ENCODE measurements around the gene USP38. TPM values are rescaled to one million over a fixed set of nuclear protein-coding genes. Genes with fewer than 3 reads are reported as not detected.
"Not testable (repeated sequence)": the region's sequence is repeated elsewhere in the genome, so short reads cannot be mapped to it uniquely, and the experiment has no call there.

The USP38 gene
- total RNA-seq, 2 donors from 2014 or later, result 28.5 to 31.2 TPM

GRCh38 chr4:143256456-143256855 is 71.7 kb downstream of the USP38 start:
- Mint-ChIP-seq H3K4me3 (no peak overlapping the region), H3K9me3 (no peaks in the 10 kb centered on the region), H3K4me1 (ENCODE audit: low read depth) (no peaks in the 10 kb centered on the region), H3K27me3 (ENCODE audit: low read depth) (peaks cover 8% of the 10 kb centered on the region), H3K36me3 (ENCODE audit: insufficient read depth in 2 of 2) (no peaks in the 10 kb centered on the region), H3K27ac (no peak overlapping the region)
- no peak for DNase-seq
- ATAC-seq (replicated peaks in 1 of 2), result no peak

GRCh38 chr4:143257356-143257755 is 72.6 kb downstream of the USP38 start:
- H3K4me1 Mint-ChIP-seq (ENCODE audit: low read depth), result no peaks in the 10 kb centered on the region
- no peak for DNase-seq
- H3K27me3 Mint-ChIP-seq (ENCODE audit: low read depth), result peaks cover 8% of the 10 kb centered on the region
- no peak for ATAC-seq (replicated peaks in 1 of 2)
- H3K4me3 Mint-ChIP-seq, result no peak overlapping the region
- H3K36me3 Mint-ChIP-seq (ENCODE audit: insufficient read depth in 2 of 2), result no peaks in the 10 kb centered on the region
- H3K9me3 Mint-ChIP-seq, result no peaks in the 10 kb centered on the region
- H3K27ac Mint-ChIP-seq, result no peak overlapping the region

GRCh38 chr4:143260750-143261149 is 76.0 kb downstream of the USP38 start:
- H3K36me3 Mint-ChIP-seq (ENCODE audit: insufficient read depth in 2 of 2), result peaks cover 0 to 1% of the 10 kb centered on the region in 2 donors
- no peak overlapping the region for H3K27ac Mint-ChIP-seq

GRCh38 chr4:143262838-143263237 is 78.1 kb downstream of the USP38 start:
- H3K9me3 Mint-ChIP-seq, result peaks cover 6 to 10% of the 10 kb centered on the region in 2 donors
- H3K36me3 Mint-ChIP-seq (ENCODE audit: insufficient read depth in 2 of 2), result peaks cover 0 to 9% of the 10 kb centered on the region in 2 donors
- no peak overlapping the region for H3K27ac Mint-ChIP-seq
- no peak for DNase-seq
- no peak for ATAC-seq (replicated peaks in 1 of 2)
- H3K4me3 Mint-ChIP-seq, result no peak overlapping the region
- no peaks in the 10 kb centered on the region for H3K4me1 Mint-ChIP-seq (ENCODE audit: low read depth)
- peaks cover 8% of the 10 kb centered on the region for H3K27me3 Mint-ChIP-seq (ENCODE audit: low read depth)

More at GRCh38 chr4:143260750-143261149, 76.0 kb downstream of the USP38 start:
- Mint-ChIP-seq H3K27me3 (ENCODE audit: low read depth) (peaks cover 8% of the 10 kb centered on the region), H3K9me3 (no peaks in the 10 kb centered on the region), H3K4me3 (no peak overlapping the region), H3K4me1 (ENCODE audit: low read depth) (no peaks in the 10 kb centered on the region)
- DNase-seq, result no peak
- no peak for ATAC-seq (replicated peaks in 1 of 2)

GRCh38 chr4:143267690-143268089 is 83.0 kb downstream of the USP38 start:
- H3K4me3 Mint-ChIP-seq; H3K27me3 Mint-ChIP-seq (ENCODE audit: low read depth); H3K36me3 Mint-ChIP-seq (ENCODE audit: insufficient read depth in 2 of 2); ATAC-seq (replicated peaks in 1 of 2); H3K27ac Mint-ChIP-seq; H3K4me1 Mint-ChIP-seq (ENCODE audit: low read depth); DNase-seq: not testable (repeated sequence)
- peaks cover 6 to 14% of the 10 kb centered on the region in 2 donors for H3K9me3 Mint-ChIP-seq

GRCh38 chr4:143270256-143270838 is 85.6 kb downstream of the USP38 start:
- H3K27ac Mint-ChIP-seq, result no peak overlapping the region
- H3K4me1 Mint-ChIP-seq (ENCODE audit: low read depth), result no peaks in the 10 kb centered on the region
- no peak for ATAC-seq (replicated peaks in 1 of 2)
- H3K36me3 Mint-ChIP-seq (ENCODE audit: insufficient read depth in 2 of 2), result peaks cover 2 to 9% of the 10 kb centered on the region in 2 donors
- no peak overlapping the region for H3K4me3 Mint-ChIP-seq
- peaks cover 6 to 14% of the 10 kb centered on the region in 2 donors for H3K9me3 Mint-ChIP-seq
- no peaks in the 10 kb centered on the region for H3K27me3 Mint-ChIP-seq (ENCODE audit: low read depth)
- DNase-seq, result no peak

Other genes with a start within 250 kb of the USP38 start
- 1 to 10 TPM; 1.5 to 1.6 TPM for gene GAB1, start 152.0 kb downstream of the USP38 start, total RNA-seq